22Rv1 (cell line): ENCODE data around the gene MYG1.

ENCODE experiments used
- H3K27ac ChIP-seq: fragments of 450-650 bp; 2 replicates; pipeline ENCODE4 v1.5.1; 2017
- CTCF ChIP-seq: fragments of 450-650 bp; IDR thresholded peaks from 2 replicates; pipeline ENCODE4 v1.5.1; 2017; ENCODE audit warnings: mild to moderate bottlenecking
- ZFX ChIP-seq: fragments of 450-650 bp; IDR thresholded peaks from 2 replicates; pipeline ENCODE4 v1.6.1; 2017; ENCODE audit warnings: antibody characterized with exemption, borderline replicate concordance

Gene MYG1

GRCh38 chr12:53299101-53299453 lies 418 bp upstream of the MYG1 start:
- no peak for TF ChIP-seq ZFX
- no peak for TF ChIP-seq CTCF

GRCh38 chr12:53300187-53300586 lies 692 bp downstream of the MYG1 start:
- no peak for TF ChIP-seq CTCF
- no peak for TF ChIP-seq ZFX
- H3K27ac ChIP-seq, result peak overlapping the region; percentile 82

More at GRCh38 chr12:53299101-53299453, 418 bp upstream of the MYG1 start:
- H3K27ac ChIP-seq, result peak overlapping the region; percentile 82

- TF ChIP-seq CTCF (no peak), ZFX (no peak)
These were observed 3.4 kb downstream of the MYG1 start for GRCh38 chr12:53302903-53303302.

GRCh38 chr12:53306826-53307225 lies 7.3 kb downstream of the MYG1 start:
- H3K27ac ChIP-seq, result no peak overlapping the region
- TF ChIP-seq ZFX, result no peak
- no peak for TF ChIP-seq CTCF

More at GRCh38 chr12:53302903-53303302, 3.4 kb downstream of the MYG1 start:
- peak overlapping the region; percentile 15; the same call in 1 of the 2 replicates for H3K27ac ChIP-seq

GRCh38 chr12:53308276-53308675 lies 8.8 kb downstream of the MYG1 start:
- no peak overlapping the region for H3K27ac ChIP-seq
- TF ChIP-seq CTCF, result no peak
- no peak for TF ChIP-seq ZFX

- H3K27ac ChIP-seq, result no peak overlapping the region
- TF ChIP-seq CTCF (no peak), ZFX (no peak)
These were observed 14.5 kb downstream of the MYG1 start for GRCh38 chr12:53313996-53314395.

- peak overlapping the region; percentile 94 for H3K27ac ChIP-seq
These were observed 21.1 kb downstream of the MYG1 start for GRCh38 chr12:53320352-53321195.

More at GRCh38 chr12:53320352-53321195, 21.1 kb downstream of the MYG1 start:
- TF ChIP-seq CTCF (no peak), ZFX (no peak)
